Activated effector memory CD4-positive, alpha-beta T cell treated with anti-CD3 and anti-CD28 coated beads, Interleukin-2, amount 50 U/mL, for 16 hours (primary cell): ENCODE data around the gene TAPBPL.
A peak's percentile ranks its signal among the peaks of the same experiment; 100 is the strongest.
"Not testable (repeated sequence)": the region's sequence is repeated elsewhere in the genome, so short reads cannot be mapped to it uniquely, and the experiment has no call there.

ENCODE experiments used
- DNase-seq: peaks from one replicate; pipeline ENCODE4 v3.0.0-alpha.2; 2020

The TAPBPL gene

GRCh38 chr12:6463858-6464257 is 12.0 kb downstream of the TAPBPL start:
- DNase-seq = no peak

- no peak for DNase-seq
These were observed 12.7 kb downstream of the TAPBPL start for GRCh38 chr12:6464531-6464930.

- no peak for DNase-seq
These were observed 13.8 kb downstream of the TAPBPL start for GRCh38 chr12:6465467-6466183.

DNA sequence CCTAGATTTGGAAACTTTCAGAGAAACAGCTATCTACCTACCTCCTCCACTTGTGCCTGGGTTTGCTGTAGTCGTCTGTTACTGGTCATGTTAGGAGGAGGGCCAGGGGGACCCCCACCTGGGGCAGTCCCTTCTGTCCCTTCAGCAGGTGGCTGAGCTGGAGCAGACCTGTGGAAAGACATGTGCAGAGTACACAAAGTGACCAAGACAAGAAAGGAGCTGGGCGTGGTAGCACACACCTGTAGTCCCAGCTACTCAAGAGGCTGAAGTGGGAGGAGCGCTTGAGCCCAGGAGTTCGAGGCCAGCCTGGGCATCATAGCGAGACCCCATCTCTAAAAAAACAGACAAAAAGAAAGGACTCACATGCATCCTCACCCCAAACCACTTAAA is 14.3 kb downstream of the TAPBPL start:
- no peak for DNase-seq

- DNase-seq = not testable (repeated sequence)
These were observed 14.9 kb downstream of the TAPBPL start for GRCh38 chr12:6466751-6467150.

GRCh38 chr12:6467571-6468282 is 15.9 kb downstream of the TAPBPL start:
- not testable (repeated sequence) for DNase-seq

GRCh38 chr12:6468283-6468575 is 16.4 kb downstream of the TAPBPL start:
- DNase-seq = no peak

GRCh38 chr12:6469092-6469491 is 17.2 kb downstream of the TAPBPL start:
- peak; percentile 64 for DNase-seq

DNA sequence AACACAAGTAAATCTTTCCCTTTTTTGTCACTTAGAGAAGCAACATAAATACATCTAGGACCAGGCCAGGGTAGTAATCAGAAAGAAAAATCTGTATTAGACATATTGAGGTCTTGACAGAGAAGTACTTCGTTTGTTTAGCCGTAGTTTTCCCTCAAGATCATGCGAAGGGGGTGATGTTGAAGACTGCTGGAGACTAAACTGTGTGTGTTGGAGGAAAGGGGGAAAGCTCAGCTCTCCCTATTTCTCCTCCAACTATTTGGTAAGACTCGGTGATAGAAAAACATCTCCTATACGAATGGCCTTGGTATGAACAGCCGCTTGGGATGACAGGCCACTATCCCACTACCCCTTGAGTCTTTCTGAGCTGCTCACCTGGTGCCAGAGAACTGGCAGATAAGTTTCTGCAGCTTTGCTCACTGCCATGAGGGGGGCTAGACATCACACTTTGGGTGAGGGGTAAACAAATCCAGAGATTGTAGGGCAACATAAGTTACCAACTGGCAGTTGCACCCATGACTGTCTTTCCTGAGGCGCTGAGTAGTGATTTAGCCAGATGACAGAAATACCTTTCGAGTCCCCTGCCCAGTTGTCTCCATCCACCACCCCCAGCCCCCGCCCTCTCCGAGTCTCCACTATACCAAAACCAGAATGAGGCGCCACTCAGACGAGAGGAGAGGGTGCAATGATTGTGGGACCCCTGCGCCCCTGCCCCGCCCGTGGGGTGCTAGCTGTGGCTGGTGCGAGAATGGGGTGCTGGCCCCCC is 17.9 kb downstream of the TAPBPL start:
- peak; percentile 64 for DNase-seq

GRCh38 chr12:6470375-6471163 is 18.7 kb downstream of the TAPBPL start, which contains the start of gene VAMP1:
TSS of gene VAMP1 (minus strand) at chr12:6470677. CDS start at chr12:6470531, 146 bp downstream.
- peak; percentile 99 for DNase-seq

GRCh38 chr12:6471989-6472360 is 20.1 kb downstream of the TAPBPL start:
- DNase-seq = no peak

GRCh38 chr12:6472491-6472890 is 20.6 kb downstream of the TAPBPL start:
- no peak for DNase-seq

GRCh38 chr12:6475233-6475975 is 23.6 kb downstream of the TAPBPL start:
- not testable (repeated sequence) for DNase-seq

GRCh38 chr12:6476489-6476888 is 24.6 kb downstream of the TAPBPL start:
- DNase-seq = no peak

DNA sequence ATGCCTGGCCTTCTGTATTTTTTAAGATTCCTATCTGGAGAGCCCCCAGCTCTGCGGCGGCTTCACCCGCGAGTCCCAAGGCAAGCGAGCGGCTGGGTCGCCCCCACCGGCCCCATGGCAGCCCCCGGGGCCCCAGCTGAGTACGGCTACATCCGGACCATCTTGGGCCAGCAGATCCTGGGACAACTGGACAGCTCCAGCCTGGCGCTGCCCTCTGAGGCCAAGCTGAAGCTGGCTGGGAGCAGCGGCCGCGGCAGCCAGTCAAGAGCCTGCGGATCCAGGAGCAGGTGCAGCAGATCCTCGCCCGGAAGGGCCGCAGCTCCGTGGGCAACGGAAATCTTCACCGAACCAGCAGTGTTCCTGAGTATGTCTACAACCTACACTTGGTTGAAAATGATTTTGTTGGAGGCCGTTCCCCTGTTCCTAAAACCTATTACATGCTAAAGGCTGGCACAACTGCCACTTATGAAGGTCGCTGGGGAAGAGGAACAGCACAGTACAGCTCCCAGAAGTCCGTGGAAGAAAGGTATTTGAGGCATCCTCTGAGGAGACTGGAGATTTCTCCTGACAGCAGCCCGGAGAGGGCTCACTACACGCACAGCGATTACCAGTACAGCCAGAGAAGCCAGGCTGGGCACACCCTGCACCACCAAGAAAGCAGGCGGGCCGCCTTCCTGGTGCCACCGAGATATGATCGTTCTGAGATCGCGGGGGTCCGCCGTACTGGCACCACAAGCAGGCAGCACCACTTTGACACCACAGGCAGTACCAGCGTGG is 25.9 kb downstream of the TAPBPL start:
- DNase-seq = not testable (repeated sequence)

GRCh38 chr12:6478416-6478815 is 26.6 kb downstream of the TAPBPL start:
- DNase-seq = no peak

- no peak for DNase-seq
These were observed 36.4 kb downstream of the TAPBPL start for GRCh38 chr12:6488240-6488639.

DNA sequence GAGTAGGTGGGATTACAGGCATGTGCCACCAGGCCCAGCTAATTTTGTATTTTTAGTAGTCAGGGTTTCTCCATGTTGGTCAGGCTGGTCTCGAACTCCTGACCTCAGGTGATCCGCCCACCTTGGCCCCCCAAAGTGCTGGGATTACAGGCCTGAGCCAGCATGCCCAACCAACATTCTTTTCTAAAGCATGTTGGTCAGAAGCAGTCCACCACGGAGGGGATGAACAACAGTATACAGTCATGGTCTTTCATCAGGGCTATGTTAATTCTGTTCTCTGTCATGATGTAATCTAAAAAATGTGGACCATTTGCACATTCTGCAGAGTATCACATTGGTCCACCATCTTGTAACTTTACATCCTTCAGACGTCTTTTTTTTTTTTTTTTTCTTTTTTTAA is 37.6 kb downstream of the TAPBPL start:
- DNase-seq = no peak

DNA sequence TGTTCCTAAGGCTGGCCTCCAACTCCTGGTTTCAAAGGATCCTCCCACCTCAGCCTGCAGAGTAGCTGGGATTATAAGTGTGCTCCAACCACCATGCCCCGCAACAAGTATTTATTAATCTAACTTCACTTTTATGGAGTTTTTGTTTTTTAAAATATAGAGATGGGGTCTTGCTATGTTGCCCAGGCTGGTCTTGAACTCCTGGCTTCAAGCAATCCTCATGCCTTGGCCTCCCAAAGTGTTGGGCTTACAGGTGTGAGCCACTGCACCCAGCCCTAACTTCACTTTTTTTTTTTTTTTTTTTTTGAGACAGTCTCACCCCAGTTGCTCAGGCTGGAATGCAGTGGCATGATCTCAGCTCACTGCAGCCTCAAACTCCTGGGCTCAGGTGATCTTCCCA is 38.8 kb downstream of the TAPBPL start:
- not testable (repeated sequence) for DNase-seq

- DNase-seq = peak; percentile 99
These were observed 41.1 kb downstream of the TAPBPL start, which contains the start of gene MRPL51 for GRCh38 chr12:6492838-6493496. TSS of gene MRPL51 (minus strand) at chr12:6493262. CDS start at chr12:6493136, 126 bp downstream.
